SHP77 treated with DMSO at 0.1 percent for 48 hours (cell line): ENCODE data around the gene GJA4.

ENCODE experiments used
- DNase-seq: peaks from one replicate; lab custom pipeline; 2025; lab: John Stamatoyannopoulos, UW

GJA4 gene

DNA sequence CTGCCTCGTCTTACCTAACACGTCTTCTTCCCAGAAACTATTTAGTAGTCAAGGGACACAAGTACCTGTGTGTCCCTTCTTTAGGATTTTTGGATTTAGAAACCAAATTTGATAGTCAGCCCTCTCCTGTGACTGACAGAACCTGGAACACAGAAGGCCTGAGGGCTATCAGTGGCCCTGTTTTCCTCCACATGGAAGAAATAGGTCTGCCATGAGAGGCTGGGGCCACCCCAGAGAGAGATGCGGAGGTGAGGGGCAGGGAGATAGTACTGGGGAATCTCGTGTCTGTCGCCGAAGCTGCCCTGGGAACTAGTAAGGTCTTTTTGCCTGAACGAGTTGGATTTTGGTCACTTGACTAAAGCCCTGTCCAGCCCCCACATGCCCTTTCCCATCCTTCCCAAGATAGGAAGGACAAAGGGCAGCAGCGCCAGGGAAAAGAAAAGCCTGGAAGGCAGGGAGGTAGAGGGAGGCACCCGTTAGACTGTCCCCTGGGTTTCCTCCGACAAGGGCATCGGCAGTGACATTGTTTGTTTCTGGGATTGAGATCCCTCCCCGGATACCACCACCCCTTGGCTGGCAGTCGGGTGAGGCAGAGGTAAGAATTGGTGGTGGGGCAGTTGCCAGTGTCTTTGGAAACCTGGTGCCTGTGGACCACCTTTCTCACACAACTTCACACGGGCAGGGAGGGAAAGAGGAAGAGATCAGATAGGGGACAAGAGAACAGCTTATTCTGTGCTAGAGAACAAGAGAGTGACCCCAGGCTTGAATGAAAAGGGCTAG is 46.9 kb downstream of the GJA4 start:
- DNase-seq, result no peak

DNA sequence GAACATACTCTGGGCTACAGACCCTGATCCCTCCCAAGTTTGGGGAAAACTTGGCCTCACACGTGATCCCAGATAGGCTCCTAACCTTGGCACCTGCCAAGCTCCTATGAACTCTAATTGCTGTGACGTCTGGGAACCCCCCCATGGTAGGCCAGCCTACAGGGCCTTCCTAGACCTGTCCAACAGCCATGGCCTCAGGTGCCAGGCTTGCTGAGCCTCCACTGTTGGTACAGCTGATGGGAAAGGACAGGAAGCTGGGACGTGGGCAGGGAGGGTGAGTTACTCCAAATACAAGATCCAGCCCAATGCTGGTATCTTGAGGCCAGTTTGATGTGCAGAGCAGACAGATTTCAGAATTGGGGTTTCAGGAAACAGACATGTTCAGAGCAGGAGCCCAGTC is 47.6 kb downstream of the GJA4 start:
- DNase-seq, result no peak

DNA sequence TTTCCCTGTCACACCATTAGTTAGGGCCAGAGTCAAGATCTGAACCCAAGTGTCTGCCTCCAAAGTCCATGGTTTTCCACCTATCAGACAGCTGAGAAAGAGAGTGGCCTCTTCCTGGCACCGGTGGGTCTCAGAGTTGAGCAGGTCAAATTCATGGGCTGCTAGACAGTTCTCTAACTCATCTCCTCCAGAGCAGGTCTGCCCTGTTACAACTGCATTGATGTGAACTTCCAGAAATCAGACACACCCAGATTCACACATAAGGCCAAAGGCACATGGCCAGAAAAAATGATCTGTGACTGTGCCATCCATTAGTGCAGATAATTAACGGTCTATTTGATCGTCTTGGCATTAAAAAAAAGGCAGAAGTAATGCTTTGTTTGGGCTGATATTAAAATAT is 49.3 kb downstream of the GJA4 start:
- no peak for DNase-seq

DNA sequence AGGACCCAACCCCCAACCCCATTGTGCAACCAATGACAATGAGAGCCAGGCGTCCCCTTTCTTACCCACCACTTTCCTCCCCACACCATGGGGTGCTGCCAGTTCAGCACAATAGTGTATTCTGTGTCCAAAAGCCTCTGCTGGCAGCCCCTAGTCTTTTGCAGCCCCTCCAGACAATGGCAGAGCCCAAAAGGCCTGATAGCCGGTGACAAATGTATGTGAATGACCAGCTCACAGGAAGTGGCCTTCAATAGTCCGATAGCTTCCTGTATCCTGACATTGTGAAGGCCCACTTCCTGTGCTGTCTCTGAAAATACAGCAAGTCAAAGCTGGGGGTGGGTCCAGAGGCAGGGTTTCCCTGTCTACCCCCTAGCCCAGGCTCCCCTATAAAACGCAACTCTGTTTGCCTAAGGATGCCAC is 50.2 kb downstream of the GJA4 start:
- DNase-seq, result no peak

DNA sequence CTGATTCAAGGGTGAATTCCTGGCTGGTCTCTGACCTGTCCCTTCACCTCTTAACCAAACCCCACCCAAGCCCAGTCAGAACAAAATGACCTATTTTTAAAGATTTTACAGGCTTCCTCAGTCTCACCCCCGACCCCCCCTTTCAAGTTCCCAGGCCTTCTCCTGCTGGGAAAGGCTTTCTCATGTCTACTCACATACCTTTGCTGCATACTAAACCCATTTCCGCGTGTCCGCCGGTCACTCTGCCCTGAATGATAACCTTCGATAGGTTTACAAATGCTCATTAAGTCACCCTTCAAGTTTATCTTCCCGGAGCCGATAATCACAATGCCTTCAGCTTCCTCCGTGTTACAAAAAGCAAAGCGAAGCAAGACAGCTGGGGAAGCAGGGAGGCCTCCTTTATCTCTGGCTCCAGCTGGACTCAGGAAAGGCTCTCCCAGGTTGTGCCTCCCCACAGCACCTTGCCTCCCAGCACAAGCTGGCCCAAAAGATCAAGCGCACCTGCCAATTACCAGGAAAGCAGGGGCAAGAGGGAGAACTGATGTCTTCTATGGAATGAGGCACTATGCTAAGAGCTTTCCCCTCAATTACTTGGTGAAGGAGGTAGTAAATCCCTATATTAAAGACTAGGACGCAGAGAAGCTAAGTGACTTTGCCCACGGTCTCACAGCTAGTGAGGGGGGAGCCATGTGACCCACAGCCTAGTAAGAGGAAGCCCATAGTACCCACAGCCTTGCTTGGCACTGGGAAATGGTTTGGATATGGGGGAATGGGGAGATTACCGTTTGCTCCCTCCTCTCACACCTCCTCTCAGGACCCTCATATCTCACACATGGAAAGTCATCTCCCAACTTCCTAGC is 50.8 kb downstream of the GJA4 start:
- no peak for DNase-seq

DNA sequence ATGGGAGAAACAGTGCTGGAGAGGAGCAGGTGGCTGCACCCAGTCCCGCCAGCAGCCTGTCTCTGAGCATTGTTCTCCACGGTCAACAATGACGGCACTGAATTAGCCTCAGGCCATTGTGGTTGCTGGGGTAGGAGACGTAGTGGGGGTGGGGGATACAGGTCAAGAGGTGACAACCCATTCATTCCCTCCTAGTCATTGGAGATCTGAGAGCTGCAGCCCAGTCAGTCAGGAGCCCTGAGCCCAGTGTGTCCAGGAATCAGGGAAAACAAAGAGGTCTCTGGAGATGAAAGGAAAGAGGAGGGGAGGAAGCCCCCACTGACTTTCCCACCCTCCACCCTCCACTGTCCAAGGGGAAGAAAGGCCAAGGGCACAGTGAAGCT is 51.4 kb downstream of the GJA4 start:
- no peak for DNase-seq
